Epithelial cell of esophagus (primary cell): ENCODE results near the gene JAG1.

Experiments used
- DNase-seq: peaks from one replicate; pipeline ENCODE4 v3.0.0; 2010; ENCODE audit warnings: low read depth
- H3K4me3 ChIP-seq: 2 replicates; pipeline ENCODE4 v1.5.1; 2011; ENCODE audit warnings: mild to moderate bottlenecking, low read length, control low read depth
- CTCF ChIP-seq: IDR thresholded peaks from 2 replicates; pipeline ENCODE4 v1.5.1; 2011; ENCODE audit warnings: low read depth, mild to moderate bottlenecking, low read length, control low read depth, inconsistent platforms; ENCODE audit not compliant: insufficient read depth; ENCODE audit errors: missing control alignments

The JAG1 gene

GRCh38 chr20:10649080-10649796, 24.6 kb downstream of the JAG1 start:
- no peak for DNase-seq
- TF ChIP-seq CTCF = no peak
- no peak overlapping the region for H3K4me3 ChIP-seq

GRCh38 chr20:10648651-10649050, 25.1 kb downstream of the JAG1 start:
- no peak for DNase-seq
- no peak for TF ChIP-seq CTCF
- H3K4me3 ChIP-seq = no peak overlapping the region

- TF ChIP-seq CTCF = no peak
- no peak overlapping the region for H3K4me3 ChIP-seq
- DNase-seq = no peak
These were observed 25.9 kb downstream of the JAG1 start for GRCh38 chr20:10647909-10648308.

- DNase-seq = no peak
- H3K4me3 ChIP-seq = no peak overlapping the region
- TF ChIP-seq CTCF = peak; percentile 36
These were observed 26.3 kb downstream of the JAG1 start for GRCh38 chr20:10647471-10647870.

- no peak for TF ChIP-seq CTCF
- H3K4me3 ChIP-seq = no peak overlapping the region
- DNase-seq = no peak
These were observed 26.8 kb downstream of the JAG1 start for GRCh38 chr20:10646886-10647420.

- no peak for TF ChIP-seq CTCF
- no peak overlapping the region for H3K4me3 ChIP-seq
- no peak for DNase-seq
These were observed 27.8 kb downstream of the JAG1 start for GRCh38 chr20:10646006-10646405.

- H3K4me3 ChIP-seq = no peak overlapping the region
- no peak for TF ChIP-seq CTCF
- no peak for DNase-seq
These were observed 28.6 kb downstream of the JAG1 start for GRCh38 chr20:10645205-10645570.
